ENCODE measurements around the gene SNTB2.

The SNTB2 gene

GRCh38 chr16:69348222-69348621 is 161.3 kb downstream of the SNTB2 start:
- no peak for DNase-seq

- no peak for DNase-seq
Measured at GRCh38 chr16:69349536-69349935, 162.6 kb downstream of the SNTB2 start.

- no peak for DNase-seq
Measured at GRCh38 chr16:69350536-69351133, 163.7 kb downstream of the SNTB2 start.

GRCh38 chr16:69351309-69352027 is 164.5 kb downstream of the SNTB2 start, which contains the start of gene TMED6:
TSS of gene TMED6 (minus strand) at chr16:69351786. CDS start at chr16:69351753, 33 bp downstream.
- DNase-seq = no peak

Measured in fibroblast of skin of back (primary cell).